ENCODE measurements around the gene S100A1. TPM values are rescaled to one million over a fixed set of nuclear protein-coding genes. Genes with fewer than 3 reads are reported as not detected.
A peak's percentile ranks its signal among the peaks of the same experiment; 100 is the strongest.

The S100A1 gene
- total RNA-seq, 1 experiment from 2014 or later: 1.3 TPM

GRCh38 chr1:153583976-153584375 is 44.3 kb upstream of the S100A1 start (continued):
- TF ChIP-seq ZNF532 (CRISPR knock-in tag; IDR thresholded peaks at IDR 0.05; ENCODE audit: borderline replicate concordance) (no peak), ZNF423 (CRISPR knock-in tag; IDR thresholded peaks at IDR 0.05) (no peak)

- H3K27me3 Mint-ChIP-seq (ENCODE audit: low read depth): no peaks in the 10 kb centered on the region
- ChIA-PET CTCF (interaction anchor here (1.1 to 5.2 kb wide), 6 partner anchors 13 to 231 kb away, joined by 3 to 29 read pairs (median 4); partner anchors contain the start of genes S100A1 and S100A13), POLR2A (interaction anchor here (1.0 kb wide), 1 partner anchor 49 kb away, joined by 4 read pairs; the partner anchor contains the start of gene CHTOP)
- TF ChIP-seq ATF6 (CRISPR knock-in tag; IDR thresholded peaks at IDR 0.05): no peak
- H3K36me3 Mint-ChIP-seq: no peaks in the 10 kb centered on the region
- H3K4me3 Mint-ChIP-seq: no peak overlapping the region
- H3K27ac Mint-ChIP-seq: no peak overlapping the region
- ATAC-seq (no peak), DNase-seq (ENCODE audit: low spot score) (no peak)
- peaks cover 4% of the 10 kb centered on the region for H3K4me1 Mint-ChIP-seq
- no peaks in the 10 kb centered on the region for H3K9me3 Mint-ChIP-seq
Observed at GRCh38 chr1:153585006-153585405, 43.2 kb upstream of the S100A1 start.

GRCh38 chr1:153586347-153586746 is 41.9 kb upstream of the S100A1 start:
- no peak for ATAC-seq
- H3K4me3 Mint-ChIP-seq: no peak overlapping the region
- no peaks in the 10 kb centered on the region for H3K9me3 Mint-ChIP-seq
- CTCF ChIA-PET: interaction anchor here (0.9 to 5.2 kb wide), 4 partner anchors 14 to 53 kb away, joined by 4 to 29 read pairs (median 6); partner anchors contain the start of genes S100A1 and S100A13
- 0 out of 2 replicates have a peak overlapping the region, but pooled peaks have one; percentile 45 for H3K27ac Mint-ChIP-seq
- H3K4me1 Mint-ChIP-seq: peaks cover 4% of the 10 kb centered on the region
- POLR2A ChIA-PET: no interaction called here
- H3K27me3 Mint-ChIP-seq (ENCODE audit: low read depth): no peaks in the 10 kb centered on the region
- DNase-seq (ENCODE audit: low spot score): no peak
- TF ChIP-seq CREB1 (CRISPR knock-in tag; IDR thresholded peaks at IDR 0.05) (no peak), ZNF138 (CRISPR knock-in tag; conservative IDR thresholded peaks at IDR 0.05) (no peak), ZNF219 (CRISPR knock-in tag; IDR thresholded peaks at IDR 0.05; ENCODE audit: borderline replicate concordance) (no peak), ELF4 (CRISPR knock-in tag; IDR thresholded peaks at IDR 0.05; ENCODE audit: low read depth) (no peak), ATF2 (CRISPR knock-in tag; IDR thresholded peaks at IDR 0.05; ENCODE audit: borderline replicate concordance, low read depth) (no peak), ESRRA (CRISPR knock-in tag; IDR thresholded peaks at IDR 0.05; ENCODE audit: borderline replicate concordance) (no peak), TEAD4 (CRISPR knock-in tag; IDR thresholded peaks at IDR 0.05) (no peak)
- H3K36me3 Mint-ChIP-seq: no peaks in the 10 kb centered on the region

- Mint-ChIP-seq H3K27me3 (ENCODE audit: low read depth) (no peaks in the 10 kb centered on the region), H3K4me1 (peaks cover 4% of the 10 kb centered on the region), H3K36me3 (no peaks in the 10 kb centered on the region), H3K4me3 (no peak overlapping the region), H3K27ac (no peak overlapping the region), H3K9me3 (no peaks in the 10 kb centered on the region)
- ATAC-seq (no peak), DNase-seq (ENCODE audit: low spot score) (no peak)
- POLR2A ChIA-PET: no interaction called here
- TF ChIP-seq FOXK1 (CRISPR knock-in tag; IDR thresholded peaks at IDR 0.05) (no peak), ATF6 (CRISPR knock-in tag; IDR thresholded peaks at IDR 0.05) (no peak), E2F5 (CRISPR knock-in tag; IDR thresholded peaks at IDR 0.05) (no peak), ZNF532 (CRISPR knock-in tag; IDR thresholded peaks at IDR 0.05; ENCODE audit: borderline replicate concordance) (no peak)
- CTCF ChIA-PET: interaction anchor here (5.2 kb wide), 1 partner anchor 41 kb away, joined by 29 read pairs; the partner anchor contains the start of genes S100A1 and S100A13
Observed at GRCh38 chr1:153587314-153587713, 40.9 kb upstream of the S100A1 start.
